ENCODE results near the gene CFAP58.
A peak's percentile ranks its signal among the peaks of the same experiment; 100 is the strongest.

CFAP58 gene, protein sequence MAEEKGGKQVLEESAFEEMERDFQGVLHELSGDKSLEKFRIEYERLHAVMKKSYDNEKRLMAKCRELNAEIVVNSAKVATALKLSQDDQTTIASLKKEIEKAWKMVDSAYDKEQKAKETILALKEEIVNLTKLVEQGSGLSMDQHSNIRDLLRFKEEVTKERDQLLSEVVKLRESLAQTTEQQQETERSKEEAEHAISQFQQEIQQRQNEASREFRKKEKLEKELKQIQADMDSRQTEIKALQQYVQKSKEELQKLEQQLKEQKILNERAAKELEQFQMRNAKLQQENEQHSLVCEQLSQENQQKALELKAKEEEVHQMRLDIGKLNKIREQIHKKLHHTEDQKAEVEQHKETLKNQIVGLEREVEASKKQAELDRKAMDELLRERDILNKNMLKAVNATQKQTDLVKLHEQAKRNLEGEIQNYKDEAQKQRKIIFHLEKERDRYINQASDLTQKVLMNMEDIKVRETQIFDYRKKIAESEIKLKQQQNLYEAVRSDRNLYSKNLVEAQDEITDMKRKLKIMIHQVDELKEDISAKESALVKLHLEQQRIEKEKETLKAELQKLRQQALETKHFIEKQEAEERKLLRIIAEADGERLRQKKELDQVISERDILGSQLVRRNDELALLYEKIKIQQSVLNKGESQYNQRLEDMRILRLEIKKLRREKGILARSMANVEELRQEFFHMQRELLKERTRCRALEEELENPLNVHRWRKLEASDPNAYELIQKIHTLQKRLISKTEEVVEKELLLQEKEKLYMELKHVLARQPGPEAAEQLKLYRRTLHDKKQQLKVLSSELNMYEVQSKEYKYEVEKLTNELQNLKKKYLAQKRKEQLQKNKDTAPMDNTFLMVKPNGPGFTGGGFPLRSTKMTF

DNA sequence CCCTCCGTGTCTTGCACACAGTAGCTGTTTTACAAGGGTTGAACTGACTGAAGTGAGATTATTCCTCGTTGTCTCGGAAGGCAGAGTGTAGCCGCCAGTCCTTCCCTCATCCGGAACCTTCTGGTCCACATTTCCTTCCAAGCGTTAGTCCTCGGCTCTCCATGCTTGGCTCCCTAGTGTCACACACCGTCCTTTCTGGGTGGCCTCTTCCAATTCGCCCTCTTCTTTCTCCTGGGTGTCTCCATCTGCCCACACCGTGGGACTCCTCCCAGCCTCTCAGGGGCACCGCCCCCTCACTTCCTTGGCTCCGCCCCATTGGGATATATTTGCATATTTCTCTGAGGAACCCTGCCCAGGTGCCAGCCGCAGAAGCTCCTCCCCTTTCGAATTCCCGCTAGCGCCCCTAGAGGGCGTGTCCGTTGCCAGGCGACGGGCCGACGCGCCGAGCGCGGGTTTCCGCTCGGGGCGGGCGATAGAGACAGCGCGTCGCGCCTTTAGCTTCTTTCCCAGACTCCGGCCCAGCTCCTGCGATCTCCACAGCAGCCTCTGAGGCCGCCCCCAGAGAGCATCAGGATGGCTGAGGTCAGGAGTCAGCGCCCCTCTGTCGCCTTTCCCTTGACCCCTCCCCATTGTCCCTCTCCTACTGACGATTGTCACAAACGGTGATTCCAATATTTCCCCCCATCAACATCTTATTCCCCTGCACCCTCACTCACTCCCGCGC is at the start of gene CFAP58:
Gene CFAP58 (plus strand): TSS at position 509 of the 724 bp plus-strand sequence. CDS start 65 bp downstream, at position 574.
- peak; percentile 82 to 84 for DNase-seq (ENCODE audit: low read depth in 2 of 2)

DNA sequence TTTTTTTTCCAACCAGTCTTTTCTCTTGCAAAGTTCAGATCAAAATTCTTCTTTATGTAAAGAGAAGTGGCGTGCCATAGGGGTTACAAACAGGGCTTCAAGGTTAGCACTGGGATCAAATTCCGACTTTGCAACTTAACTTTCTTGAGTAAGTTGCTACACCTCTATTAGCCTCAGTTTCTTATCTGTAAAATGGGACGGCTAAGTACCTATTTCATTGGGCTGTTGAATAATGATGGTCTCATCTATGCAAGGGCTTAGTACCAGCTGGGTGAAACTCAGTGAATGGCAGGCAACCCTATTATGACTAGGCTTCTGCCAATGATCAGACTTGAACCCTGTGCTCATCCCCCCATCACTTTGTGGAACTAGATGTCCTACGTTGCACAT is 49.3 kb upstream of the CFAP58 start:
- no peak for DNase-seq (ENCODE audit: low read depth in 2 of 2)

DNA sequence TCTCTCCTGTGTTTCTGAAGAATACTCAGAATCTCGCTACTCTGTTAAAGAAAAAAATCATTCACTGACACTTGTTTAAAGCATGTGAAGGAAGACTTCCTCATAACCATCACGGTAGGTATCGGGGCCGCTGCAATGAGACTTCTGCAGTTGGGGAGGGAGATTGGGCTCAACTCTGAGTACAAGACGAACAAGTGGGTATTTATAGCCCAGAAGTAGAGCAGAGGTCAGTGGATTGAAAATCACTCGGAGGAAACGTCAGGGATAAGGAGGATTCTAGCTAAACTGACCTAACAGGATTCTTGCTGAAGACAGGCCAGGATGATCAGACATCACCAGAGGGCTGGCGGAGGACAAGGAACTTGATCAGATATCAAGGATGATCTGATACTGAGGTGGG is 48.7 kb upstream of the CFAP58 start:
- no peak for DNase-seq (ENCODE audit: low read depth in 2 of 2)

DNA sequence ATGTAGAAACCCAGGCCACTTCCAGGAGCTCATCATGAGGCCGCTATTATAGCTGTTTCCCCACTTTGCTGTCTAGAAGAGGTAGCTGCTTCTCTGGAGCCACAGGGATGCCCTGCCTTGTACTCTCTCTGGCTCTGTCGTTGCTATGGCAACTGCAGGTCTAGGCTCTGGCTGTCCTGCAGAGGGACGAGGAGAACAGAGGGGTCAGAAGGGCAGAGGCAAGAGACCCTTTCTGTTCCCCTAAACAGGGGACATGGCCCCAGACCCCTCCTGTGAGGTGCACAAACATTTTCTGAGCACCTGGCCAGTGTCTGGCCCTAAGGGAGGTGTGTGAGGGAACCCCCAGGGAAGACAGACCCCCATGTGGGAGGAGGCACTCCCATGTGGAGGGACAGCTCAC is 46.7 kb upstream of the CFAP58 start:
- no peak for DNase-seq (ENCODE audit: low read depth in 2 of 2)

DNA sequence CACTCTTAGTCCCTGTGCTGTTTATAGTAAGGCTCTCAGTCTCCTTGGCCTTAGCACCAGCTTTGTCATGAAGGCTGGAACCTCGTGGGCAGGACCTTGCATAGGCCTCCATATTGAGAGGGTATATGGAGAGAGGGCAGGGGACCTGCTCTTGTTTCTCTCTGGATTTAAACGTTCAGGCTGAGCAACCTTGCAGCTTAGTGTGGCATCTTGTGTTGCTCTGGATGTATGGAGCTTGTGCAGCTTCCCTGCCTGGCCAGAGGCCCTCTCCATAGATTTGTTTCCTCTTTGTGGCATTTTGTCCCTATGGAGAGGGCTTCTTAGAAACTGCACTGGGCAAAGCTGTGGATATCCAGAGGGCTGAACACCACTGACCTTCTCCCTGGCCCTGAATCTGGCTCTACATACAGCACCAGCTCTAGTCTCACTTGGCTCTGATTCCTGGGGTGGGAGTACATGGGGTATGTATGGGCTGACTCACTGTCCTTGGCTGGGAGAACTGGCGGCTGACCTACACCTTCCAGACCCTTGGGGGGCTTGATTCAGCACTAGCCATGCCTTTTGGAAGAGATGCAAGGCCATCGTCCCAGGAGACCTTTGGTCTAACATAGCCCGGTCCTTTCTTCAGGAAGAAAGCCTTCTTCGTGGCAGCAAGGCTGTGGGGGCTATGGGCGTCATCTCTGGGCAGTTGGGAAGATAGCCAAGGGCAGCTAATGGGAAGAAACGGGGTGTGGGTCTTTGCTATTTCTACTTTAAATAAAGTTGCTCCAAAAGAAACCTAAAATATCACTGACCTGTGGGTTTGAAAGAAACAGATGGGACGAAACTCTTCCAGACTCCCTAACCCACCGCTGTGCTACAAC is 45.8 kb upstream of the CFAP58 start:
- no peak for DNase-seq (ENCODE audit: low read depth in 2 of 2)

DNA sequence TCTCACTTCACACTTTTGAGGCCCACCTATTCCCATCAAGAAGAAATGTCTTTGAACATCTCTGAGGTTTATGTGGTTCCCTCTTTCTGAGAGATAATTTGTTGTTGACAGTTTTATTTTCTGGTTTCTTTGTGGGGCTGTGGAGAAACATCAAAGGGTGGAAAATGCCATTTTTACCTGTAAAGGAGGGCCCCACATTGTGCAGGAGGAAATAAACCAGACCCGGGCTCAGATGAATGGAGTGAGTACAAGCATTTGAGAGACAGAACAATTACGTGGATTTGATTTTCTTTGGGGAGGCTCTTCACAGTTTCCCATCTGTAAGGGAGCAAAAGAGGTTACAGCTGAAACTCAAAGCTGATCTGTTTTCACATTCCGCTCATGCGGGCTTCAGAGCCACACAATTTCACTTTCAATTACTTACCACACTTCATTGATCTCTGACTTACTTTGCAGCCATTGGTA is 45.2 kb upstream of the CFAP58 start:
- no peak for DNase-seq (ENCODE audit: low read depth in 2 of 2)

DNA sequence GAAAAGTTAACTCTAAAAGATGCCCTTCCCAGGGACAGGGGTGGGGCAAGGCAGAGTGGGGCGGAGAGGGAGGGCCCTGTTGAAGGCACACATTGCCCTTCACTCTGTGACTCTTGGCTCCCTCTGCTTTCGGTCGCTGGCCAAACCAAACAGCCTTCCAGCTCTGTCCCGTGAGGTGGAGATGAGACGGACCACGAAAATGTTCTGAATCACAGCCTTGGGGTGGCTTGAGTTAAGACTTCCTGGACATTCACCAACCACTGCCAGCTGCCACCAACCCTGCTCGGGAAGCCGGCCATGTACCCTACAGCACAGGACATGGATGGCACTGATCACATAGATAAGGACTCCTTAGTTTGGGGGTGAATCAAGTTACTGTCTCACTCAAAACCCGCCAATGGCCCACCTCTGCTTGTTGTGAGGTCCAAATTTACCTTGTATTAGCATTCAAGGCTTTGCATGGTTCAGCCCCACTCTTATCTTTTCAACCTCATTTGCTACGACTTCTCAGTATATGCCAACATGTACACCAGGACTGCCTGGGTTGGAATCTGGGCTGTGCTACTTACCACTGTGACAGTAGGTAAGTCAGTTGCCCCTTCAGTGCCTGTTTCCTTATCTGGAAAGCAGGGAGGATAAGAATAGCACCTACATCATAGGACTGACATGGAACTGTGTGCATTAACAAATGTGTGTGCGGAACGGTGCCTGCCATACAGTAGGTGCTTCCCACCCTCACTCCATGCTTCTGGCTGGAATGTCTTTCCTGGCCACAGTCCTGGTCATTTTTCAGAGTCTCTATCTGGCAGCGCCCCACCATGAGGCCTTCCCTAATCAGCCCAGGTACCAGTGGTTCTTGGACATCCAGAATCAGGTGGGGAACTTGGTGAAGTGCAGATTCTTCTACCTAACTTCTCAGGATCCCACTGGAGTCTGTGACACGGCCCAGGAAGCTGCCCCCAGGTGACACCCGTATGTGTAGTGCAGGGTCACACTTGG is 43.4 kb upstream of the CFAP58 start:
- no peak for DNase-seq (ENCODE audit: low read depth in 2 of 2)

DNA sequence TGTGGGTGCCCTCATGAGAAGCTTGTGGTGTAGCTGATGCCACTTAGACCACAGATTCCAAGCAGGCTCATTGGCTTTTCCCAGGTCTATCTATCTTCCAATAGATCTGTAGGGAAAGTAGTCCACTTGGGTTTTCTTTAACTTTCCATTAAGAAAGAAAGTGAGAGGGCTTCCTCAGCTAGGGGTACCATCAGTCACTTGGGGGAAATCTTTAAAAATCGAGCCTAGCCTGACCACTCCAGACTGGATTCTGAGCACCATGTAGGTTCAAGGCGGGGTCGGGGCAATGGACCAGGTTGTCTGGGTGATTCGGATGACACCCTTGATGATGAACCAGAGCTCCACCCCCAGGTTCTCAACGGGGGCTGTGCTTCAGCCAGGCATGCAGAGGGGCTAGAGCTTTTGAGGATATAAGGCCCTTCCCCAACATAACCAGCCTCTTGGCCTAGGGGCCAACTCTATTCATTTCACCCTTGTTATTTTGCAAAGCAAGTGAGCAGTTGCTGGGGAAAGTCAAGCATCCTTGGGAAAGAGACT is 42.4 kb upstream of the CFAP58 start:
- no peak for DNase-seq (ENCODE audit: low read depth in 2 of 2)

DNA sequence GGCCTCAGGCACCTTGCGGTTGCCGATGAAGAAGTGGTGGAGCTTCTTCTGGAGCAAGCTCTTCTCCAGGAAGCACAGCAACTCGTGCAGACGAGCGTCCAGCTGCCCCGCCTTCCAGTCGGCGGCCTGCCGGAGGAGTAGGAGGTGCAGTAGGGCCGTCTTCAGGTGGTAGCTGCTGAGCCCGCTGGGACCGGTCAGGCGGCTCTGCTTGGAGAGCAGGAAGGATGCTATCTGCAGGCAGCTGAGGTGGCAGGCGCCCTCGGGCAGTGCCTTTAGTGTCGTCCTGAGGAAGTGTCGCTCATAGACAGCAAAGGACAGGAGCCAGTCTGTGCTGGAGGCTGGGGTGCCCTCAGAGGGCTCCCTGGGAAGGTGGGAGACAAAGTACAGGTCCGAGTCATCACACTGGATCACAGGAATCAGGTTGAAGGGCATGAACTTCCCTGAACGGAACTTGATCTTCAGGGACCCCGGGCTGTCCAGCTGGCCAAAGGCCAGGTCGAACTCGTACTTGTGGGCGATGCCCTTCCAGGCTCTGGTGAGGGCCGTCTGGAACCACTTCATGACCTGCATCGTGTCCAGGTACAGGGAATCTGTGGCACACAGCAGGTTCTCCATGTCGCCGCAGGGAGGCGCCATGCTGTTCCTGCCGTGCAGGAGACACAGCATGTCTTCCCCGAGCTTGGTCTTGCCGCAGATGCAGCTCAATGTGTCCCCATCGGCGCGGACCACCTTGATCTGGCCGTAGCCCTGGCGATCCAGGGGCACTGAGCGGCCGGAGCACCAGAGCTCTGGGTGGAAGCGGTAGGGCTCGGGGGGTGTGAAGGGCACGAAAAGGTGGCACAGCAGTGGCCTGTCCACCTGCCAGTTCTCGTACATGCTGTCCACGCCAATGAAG is 38.8 kb upstream of the CFAP58 start:
- no peak for DNase-seq (ENCODE audit: low read depth in 2 of 2)

DNA sequence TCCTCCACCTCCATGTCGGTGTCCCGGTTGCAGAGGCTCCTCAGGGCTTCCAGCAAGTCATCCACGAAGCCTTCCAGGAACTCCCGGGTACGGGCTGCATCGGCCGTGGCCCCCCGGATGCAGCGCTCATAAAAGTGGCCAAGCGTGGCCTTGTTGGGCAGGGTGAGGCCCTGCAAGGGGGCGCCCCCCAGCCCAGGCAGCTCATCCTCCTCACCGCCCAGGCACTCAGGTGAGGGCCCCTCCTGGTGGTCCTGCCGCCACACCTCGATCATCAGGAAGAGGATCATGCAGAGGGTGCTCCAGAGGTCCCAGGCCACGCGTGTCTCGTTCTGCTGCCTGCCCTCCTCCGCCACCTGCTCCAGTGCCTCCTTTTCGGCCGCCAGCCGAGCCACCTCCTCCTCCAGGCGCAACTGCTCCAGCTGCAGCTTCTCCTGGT is 38.1 kb upstream of the CFAP58 start:
- DNase-seq (ENCODE audit: low read depth in 2 of 2): no peak

DNA sequence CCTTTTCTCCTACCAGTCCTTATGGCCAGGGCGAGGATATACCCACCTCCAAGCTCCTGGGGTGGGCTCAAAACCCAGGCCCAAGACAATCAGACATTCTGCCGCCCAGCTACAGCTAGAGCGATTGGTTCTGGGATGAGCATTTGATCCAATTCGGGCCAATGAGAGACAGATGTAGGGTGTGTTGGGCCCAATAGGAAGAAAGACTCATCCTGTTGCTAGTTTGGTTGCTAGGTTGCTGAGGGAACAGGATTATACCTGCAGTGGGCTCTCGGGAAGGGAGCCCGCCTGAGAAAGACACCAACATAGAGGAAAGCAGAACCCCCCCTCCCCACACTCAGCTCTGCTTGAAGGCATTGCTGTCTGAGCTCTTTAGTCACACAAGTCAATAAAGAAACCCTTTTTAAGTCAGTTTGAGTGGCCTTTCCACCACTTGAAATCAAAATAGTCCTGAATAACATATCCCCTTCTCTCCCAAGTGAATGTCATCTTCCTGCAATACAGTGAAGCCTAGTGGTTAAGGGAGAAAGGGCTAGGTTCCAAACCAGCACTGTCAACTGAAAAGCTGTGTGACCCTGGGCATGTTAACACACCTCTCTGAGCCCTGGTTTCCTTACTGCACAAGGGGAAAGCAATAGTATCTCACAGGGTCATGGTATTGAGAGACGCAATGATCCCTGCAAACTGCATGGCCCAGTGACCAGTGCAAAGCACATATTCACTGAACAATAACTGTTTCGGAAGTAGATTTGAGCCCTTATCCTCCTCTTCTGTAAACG is 37.1 kb upstream of the CFAP58 start:
- no peak for DNase-seq (ENCODE audit: low read depth in 2 of 2)

DNA sequence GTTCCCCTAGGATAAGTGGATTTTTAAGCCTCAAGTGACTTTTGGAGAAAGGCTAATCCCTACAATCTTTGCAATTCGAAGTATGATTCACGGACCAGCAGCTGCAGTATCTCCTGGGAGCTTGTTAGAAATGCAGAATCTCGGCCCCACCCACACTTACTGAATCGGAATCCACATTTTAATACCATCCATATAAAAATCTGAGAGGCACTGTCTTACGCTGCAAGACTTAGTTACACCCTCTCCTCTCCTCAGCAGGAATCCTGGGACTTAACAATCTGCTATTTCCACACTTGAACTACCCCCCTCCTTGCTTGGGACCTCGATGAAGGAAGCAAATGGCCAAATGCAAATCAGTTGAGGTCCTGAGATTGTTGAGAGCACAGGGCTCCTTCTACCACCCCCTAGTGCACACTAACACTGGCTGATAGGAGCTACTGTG is 36.3 kb upstream of the CFAP58 start:
- DNase-seq (ENCODE audit: low read depth in 2 of 2): no peak

DNA sequence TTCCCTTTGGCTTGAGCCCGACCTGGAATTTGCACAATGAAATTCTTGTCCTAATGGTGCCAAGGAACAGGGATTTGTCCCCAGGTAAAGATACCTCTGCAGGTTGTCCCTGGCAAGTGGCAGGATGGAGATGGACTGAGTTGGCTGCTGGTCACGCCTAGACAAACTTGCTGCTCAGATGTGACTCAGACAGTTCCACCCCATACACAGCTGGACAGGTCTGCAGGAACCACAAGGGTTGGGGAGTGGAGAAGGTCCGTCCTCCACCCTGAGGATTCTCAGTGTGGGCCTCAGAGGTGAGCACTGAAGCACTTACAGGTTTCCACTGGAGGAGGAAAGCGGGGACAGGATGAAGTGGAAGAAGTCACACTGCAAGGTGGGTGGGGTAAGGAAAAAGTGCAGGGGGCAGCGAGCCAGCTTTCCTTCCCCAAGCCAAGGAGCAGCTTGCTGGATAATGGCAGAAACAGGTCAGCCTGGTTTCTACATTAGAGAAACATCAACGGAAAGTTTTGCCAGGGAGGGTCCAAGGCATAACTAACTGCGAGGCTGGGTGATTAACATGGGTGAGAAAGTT is 35.8 kb upstream of the CFAP58 start:
- DNase-seq (ENCODE audit: low read depth in 2 of 2): no peak

DNA sequence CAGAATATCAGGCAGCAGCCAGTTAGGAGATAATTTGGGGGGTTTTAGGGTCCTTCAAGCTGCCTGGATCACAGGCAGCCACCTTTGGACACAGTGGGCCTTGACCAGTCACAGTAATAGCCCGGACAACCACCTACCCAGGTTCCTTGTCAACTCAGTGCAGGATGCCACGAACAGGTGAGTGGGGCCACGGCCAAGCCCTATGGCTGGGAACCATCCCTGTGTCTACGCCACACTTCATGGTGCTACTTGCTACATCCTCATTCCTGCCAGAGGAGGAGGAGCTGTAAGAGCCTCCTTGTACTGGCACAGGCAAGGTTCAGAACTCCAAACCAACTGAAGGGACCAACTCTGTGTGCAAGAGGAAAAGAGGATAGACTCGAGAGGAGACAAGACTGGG is 35.3 kb upstream of the CFAP58 start:
- no peak for DNase-seq (ENCODE audit: low read depth in 2 of 2)

DNA sequence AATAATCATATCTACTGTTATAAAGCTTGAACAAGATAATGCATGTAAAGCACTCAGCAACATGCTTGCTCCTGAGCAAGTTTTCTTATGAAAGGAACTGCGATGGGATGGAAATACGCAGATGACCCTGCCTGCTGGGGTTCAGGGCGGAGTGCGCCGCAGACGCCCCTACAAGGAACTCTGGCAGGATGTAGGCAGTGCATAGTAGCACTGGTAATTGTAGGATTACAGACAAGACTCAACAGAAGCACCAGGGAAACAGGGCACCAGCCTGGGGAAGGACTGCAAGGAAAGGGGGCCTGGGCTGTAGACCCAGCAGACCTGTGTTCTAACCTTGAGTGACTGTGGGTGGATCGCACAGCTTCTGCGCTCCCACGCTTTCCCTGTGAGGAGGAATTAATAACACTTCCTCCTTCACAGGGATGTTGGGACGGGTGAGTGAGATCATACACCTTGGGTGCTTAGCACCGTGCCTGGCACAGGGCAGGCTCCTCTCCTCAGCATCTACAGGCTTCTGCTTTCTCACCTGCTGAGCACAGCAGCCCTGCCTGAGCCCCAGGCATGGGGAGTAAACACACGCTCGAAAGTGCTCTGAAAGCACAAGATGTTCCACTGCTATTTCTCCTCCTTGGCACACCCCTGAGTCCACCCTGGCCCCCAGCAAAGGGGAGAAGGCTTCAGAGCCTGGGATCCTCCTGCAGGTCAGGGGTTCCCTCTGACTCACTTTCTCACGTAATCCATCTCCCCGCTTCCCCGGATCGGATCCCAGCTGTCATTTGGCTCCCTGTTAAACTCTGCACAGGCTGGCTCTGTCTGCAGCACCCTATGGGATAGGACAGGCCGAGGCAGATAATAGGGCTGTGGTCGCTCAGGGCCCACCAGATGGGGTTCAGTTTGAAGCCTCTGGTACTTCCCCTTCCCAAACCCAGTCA is 34.6 kb upstream of the CFAP58 start:
- no peak for DNase-seq (ENCODE audit: low read depth in 2 of 2)

DNA sequence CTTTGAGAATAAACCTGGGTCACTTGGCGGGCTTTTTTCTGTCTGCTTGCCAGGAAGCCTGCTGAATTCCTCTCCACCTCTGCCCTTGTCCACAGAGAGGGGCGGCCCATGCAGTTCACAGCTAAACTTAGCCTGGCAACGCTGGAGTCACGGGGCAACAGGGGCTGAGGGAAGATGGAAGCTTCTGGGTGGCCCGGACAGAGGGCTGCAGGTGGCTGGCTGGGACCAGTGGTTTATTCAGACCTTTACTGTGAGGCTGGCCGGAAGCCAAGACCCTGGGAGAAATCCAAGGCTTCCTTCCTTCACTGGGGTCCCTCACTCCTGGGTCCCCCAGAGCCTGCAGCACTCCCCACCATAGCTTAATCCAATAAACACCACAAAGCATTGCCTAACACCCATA is 32.4 kb upstream of the CFAP58 start:
- no peak for DNase-seq (ENCODE audit: low read depth in 2 of 2)
